BE2C (cell line): ENCODE results near the gene PMM1.

ENCODE experiments used
- DNase-seq: peaks from one replicate; pipeline ENCODE4 v3.0.0-alpha.2; 2020
- H3K27me3 ChIP-seq: fragments of 250-450 bp; sonication (Bioruptor Pico); 2 replicates; pipeline ENCODE4 v1.5.1; 2020; ENCODE audit warnings: mild to moderate bottlenecking
- H3K36me3 ChIP-seq: fragments of 250-450 bp; sonication (Bioruptor Pico); 2 replicates; pipeline ENCODE4 v1.5.1; 2020; ENCODE audit warnings: mild to moderate bottlenecking
- H3K4me1 ChIP-seq: fragments of 250-450 bp; sonication (Bioruptor Pico); 2 replicates; pipeline ENCODE4 v1.5.1; 2020
- H3K4me3 ChIP-seq: 2 replicates; pipeline ENCODE4 v1.5.1; 2011; ENCODE audit warnings: low read depth, low read length
- H3K9me3 ChIP-seq: fragments of 250-450 bp; sonication (Bioruptor Pico); 2 replicates; pipeline ENCODE4 v1.5.1; 2020
- TF ChIP-seq, protein P1 (sequence below): IDR thresholded peaks from 2 replicates; pipeline ENCODE4 v1.5.1; 2012; ENCODE audit warnings: mild to moderate bottlenecking, low read depth, low read length

Gene PMM1

DNA sequence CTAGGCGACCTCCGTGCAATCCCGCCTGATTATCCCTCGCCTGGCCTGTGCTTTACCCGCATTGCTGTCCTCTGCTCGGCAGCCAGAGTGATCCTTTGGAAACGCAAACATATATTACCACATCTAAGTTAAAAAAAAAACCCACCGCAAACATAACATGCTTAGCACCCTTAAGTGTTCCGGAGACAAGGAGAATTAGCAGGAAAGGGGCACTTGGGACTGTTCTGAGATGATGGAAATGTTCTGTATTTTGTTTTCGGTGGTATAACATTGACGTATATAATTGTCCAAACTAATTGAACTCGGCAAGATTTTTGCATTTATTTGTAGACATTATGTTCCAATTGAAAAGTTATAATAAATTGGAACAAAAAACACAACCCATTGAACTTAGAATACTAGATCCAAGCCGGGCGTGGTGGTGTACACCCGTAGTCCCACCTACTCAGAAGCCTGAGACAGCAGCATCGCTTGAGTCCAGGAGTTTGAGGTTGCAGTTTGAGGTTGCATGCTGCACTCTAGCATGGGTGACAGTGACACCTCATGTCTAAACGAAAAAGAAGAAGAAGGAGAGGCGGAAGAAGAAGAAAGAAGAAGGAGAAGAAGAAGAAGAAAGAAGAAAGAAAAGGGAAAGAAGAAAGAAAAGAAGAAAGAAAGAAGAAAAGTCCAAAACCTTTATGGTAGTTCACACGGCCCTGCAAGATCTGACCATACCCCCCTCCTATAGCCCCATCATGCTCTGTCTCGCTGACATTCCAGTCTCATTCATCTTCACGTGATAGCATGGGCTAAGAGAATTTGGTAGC, 44.8 kb downstream of the PMM1 start:
- TF ChIP-seq, protein P1, sequence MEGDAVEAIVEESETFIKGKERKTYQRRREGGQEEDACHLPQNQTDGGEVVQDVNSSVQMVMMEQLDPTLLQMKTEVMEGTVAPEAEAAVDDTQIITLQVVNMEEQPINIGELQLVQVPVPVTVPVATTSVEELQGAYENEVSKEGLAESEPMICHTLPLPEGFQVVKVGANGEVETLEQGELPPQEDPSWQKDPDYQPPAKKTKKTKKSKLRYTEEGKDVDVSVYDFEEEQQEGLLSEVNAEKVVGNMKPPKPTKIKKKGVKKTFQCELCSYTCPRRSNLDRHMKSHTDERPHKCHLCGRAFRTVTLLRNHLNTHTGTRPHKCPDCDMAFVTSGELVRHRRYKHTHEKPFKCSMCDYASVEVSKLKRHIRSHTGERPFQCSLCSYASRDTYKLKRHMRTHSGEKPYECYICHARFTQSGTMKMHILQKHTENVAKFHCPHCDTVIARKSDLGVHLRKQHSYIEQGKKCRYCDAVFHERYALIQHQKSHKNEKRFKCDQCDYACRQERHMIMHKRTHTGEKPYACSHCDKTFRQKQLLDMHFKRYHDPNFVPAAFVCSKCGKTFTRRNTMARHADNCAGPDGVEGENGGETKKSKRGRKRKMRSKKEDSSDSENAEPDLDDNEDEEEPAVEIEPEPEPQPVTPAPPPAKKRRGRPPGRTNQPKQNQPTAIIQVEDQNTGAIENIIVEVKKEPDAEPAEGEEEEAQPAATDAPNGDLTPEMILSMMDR: no peak
- no peak for DNase-seq
- peaks cover 24% of the 10 kb centered on the region for H3K36me3 ChIP-seq
- no peaks in the 10 kb centered on the region for H3K9me3 ChIP-seq
- no peaks in the 10 kb centered on the region for H3K27me3 ChIP-seq
- peak overlapping the region; percentile 93 for H3K4me3 ChIP-seq
- peaks cover 3% of the 10 kb centered on the region; the same call in 1 of the 2 replicates for H3K4me1 ChIP-seq

DNA sequence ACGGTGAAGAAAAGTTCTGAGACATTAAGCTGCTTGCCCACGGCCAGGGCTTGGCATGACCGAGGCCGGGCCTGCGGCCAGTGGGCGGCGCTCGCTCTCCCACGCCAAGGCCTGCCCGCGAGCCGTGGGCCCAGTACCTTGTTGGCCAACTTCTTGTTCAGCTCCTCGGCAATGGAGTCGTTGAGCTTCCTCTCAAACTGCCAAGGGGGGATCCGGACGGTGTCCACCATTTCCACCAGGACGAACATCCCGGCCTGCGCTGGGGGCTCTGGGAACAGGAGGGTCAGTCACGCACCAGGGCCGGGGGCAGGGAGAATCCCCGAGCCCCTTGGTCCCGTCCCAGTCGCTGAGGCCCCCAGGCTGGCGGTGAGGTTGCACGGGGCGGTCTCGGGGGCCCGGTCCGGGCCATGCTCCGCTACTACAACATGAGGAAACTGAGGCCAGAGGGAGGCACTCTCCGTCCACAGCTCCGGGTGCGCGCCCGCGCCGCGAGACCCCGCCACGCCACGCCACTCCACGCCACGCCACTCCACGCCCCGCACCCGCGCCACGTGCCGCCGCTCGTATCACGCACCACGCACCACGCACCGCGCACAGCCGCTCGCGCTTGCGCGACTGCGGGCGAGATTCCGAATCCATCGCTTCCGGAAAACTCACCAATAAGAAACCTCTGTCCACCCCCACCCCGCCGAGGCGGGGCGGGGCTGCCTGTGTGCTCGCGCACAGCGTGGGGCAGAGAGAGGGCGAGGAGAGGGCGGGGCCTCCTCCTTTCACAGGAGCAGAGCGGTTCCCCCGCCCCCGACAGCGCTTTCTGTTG, 45.6 kb downstream of the PMM1 start, which contains the start of gene POLR3H:
TSS of gene POLR3H (minus strand) at position 617 of the 817 bp plus-strand sequence. CDS start at position 248, 369 bp downstream.
- no peaks in the 10 kb centered on the region for H3K9me3 ChIP-seq
- peak; percentile 100 for DNase-seq

DNA sequence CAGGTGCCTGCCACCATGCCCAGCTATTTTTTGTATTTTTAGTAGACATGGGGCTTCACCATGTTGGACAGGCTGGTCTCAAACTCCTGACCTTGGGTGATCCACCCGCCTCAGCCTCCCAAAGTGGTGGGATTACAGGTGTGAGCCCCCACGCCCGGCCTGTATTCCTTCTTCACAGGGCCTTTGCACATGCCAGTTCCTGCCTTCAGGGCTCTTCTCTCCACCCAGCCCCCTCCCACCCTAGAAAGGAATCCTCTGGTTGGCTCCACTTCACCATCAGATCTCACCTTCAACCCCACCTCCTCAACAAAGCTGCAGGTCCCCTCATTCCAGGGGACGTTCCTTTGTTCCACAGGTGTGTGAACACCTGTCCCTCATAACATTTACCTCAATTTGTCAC, 47.4 kb downstream of the PMM1 start:
- Histone ChIP-seq H3K4me3 (peak overlapping the region; percentile 93; the same call in 1 of the 2 replicates), H3K36me3 (peaks cover 45% of the 10 kb centered on the region), H3K4me1 (peaks cover 3% of the 10 kb centered on the region; the same call in 1 of the 2 replicates), H3K27me3 (no peaks in the 10 kb centered on the region), H3K9me3 (no peaks in the 10 kb centered on the region)
- TF ChIP-seq, protein P1: no peak
- no peak for DNase-seq

More for the DNA sequence above, 45.6 kb downstream of the PMM1 start, which contains the start of gene POLR3H:
- peaks cover 3% of the 10 kb centered on the region; the same call in 1 of the 2 replicates for H3K4me1 ChIP-seq
- no peaks in the 10 kb centered on the region for H3K27me3 ChIP-seq
- TF ChIP-seq, protein P1: peak; percentile 73
- peaks cover 32% of the 10 kb centered on the region for H3K36me3 ChIP-seq
- peak within 1 kb of the TSS; percentile 93 for H3K4me3 ChIP-seq

DNA sequence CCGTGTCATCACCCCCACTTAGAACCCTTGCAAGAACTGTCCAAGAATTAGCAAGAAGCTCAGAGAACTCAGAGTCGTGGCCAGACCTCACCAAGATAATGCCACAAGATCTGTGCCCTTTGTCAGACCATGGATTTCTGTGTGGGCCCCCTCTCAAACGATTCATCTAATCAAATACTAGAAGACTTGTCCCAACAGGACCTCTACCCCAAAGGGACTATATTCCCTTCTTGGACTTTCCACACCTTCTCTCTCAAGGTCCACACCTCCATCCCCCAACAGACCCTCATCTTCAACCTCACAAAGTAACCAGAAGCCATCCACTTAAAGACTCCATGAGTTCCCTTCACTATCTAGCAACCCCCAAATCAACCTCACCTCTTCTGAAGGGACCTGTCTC, 48.2 kb downstream of the PMM1 start:
- no peaks in the 10 kb centered on the region for H3K9me3 ChIP-seq
- H3K4me1 ChIP-seq: peaks cover 3% of the 10 kb centered on the region; the same call in 1 of the 2 replicates
- peaks cover 47% of the 10 kb centered on the region for H3K36me3 ChIP-seq
- DNase-seq: no peak
- no peak overlapping the region for H3K4me3 ChIP-seq
- TF ChIP-seq, protein P1: no peak
- H3K27me3 ChIP-seq: no peaks in the 10 kb centered on the region

DNA sequence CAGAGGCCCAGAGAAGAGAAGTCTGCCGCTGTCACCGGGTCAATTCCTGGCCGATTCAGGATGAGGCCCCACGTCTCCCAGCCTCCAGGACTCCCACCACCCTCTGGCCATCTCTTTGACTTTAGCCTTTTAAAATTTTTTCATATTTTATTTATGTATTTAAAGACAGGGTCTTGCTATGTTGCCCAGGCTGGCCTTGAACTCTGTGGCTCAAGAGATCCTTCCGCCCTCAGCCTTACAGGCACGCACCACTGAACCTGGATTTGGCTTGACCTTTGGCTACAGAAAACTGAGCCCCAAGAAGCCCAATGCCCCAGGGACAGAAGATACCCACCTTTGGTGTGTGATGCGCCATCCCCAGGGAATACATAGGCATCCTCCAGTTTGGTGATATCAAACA, 49.3 kb downstream of the PMM1 start:
- H3K36me3 ChIP-seq: peaks cover 47% of the 10 kb centered on the region

More for the DNA sequence above, 49.3 kb downstream of the PMM1 start:
- H3K9me3 ChIP-seq: no peaks in the 10 kb centered on the region
- TF ChIP-seq, protein P1: no peak
- H3K4me3 ChIP-seq: no peak overlapping the region
- H3K27me3 ChIP-seq: no peaks in the 10 kb centered on the region
- DNase-seq: no peak
- peaks cover 3% of the 10 kb centered on the region; the same call in 1 of the 2 replicates for H3K4me1 ChIP-seq
